ENCODE results near the gene OXA1L. TPM values are rescaled to one million over a fixed set of nuclear protein-coding genes. Genes with fewer than 3 reads are reported as not detected.
"Not testable (repeated sequence)": the region's sequence is repeated elsewhere in the genome, so short reads cannot be mapped to it uniquely, and the experiment has no call there.

Gene OXA1L
- total RNA-seq, 1 donor from 2014 or later: 75.7 TPM

DNA sequence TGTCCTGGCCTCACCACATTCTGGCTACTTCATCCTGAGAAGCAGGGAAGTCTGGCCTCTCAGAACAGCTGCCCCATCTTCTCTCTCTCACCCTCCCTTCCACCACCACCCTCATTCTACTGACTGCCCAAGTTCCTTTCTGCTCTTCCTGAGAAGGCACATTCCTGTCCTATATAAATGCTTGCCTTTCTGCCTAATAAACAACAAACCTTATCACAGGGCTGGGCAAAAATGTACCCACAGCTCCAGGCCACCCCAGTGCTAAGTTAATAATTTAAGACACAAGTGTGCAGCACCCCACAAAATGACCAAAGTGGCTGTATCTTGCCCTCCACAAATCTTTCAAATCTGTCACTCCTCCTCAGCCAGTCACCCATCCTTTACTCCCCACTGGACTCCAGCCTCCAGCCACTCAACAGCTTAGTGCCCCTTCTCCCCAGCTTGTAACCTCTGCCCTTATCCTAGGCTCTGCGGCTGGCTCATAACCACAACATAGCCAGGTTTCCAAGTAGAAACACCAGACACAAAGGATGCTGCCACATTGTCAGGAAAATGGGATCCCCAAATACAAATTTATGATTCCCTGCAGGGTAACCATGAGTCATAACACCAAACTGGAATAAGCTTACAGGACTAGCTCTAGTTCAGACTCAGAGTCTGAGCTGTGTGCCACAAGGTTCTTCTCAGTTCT lies 15.0 kb downstream of the OXA1L start:
- peak overlapping the region; percentile 46 for H3K27ac Mint-ChIP-seq (ENCODE audit: unreplicated experiment)
- peaks cover 11% of the 10 kb centered on the region for H3K4me1 Mint-ChIP-seq (ENCODE audit: low read depth)
- no peak overlapping the region for H3K4me3 Mint-ChIP-seq (ENCODE audit: unreplicated experiment)
- H3K36me3 Mint-ChIP-seq (ENCODE audit: low read depth): no peaks in the 10 kb centered on the region
- H3K9me3 Mint-ChIP-seq (ENCODE audit: low read depth): no peaks in the 10 kb centered on the region
- TF ChIP-seq, protein P1, sequence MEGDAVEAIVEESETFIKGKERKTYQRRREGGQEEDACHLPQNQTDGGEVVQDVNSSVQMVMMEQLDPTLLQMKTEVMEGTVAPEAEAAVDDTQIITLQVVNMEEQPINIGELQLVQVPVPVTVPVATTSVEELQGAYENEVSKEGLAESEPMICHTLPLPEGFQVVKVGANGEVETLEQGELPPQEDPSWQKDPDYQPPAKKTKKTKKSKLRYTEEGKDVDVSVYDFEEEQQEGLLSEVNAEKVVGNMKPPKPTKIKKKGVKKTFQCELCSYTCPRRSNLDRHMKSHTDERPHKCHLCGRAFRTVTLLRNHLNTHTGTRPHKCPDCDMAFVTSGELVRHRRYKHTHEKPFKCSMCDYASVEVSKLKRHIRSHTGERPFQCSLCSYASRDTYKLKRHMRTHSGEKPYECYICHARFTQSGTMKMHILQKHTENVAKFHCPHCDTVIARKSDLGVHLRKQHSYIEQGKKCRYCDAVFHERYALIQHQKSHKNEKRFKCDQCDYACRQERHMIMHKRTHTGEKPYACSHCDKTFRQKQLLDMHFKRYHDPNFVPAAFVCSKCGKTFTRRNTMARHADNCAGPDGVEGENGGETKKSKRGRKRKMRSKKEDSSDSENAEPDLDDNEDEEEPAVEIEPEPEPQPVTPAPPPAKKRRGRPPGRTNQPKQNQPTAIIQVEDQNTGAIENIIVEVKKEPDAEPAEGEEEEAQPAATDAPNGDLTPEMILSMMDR (IDR thresholded peaks at IDR 0.05): no peak
- DNase-seq (ENCODE audit: low spot score): no peak
- no peaks in the 10 kb centered on the region for H3K27me3 Mint-ChIP-seq (ENCODE audit: low read depth)

DNA sequence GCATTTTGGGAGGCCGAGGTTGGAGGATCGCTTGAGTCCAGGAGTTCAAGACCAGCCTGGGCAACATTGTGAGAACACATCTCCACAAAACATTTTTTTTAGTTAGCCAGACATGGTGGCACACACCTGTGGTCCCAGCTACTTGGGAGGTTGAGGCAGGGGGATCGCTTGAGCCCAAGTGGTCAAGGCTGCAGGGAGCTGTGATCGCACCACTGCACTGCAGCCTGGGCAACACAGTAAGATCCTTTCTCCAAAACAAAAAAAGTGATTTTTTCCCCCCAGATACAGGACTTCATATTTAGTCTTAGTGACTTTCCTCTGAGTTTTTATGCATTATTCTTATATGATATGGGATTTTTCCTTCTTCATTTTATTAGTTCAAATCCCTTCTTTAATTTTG lies 20.2 kb downstream of the OXA1L start:
- Mint-ChIP-seq H3K9me3 (ENCODE audit: low read depth) (no peaks in the 10 kb centered on the region), H3K4me1 (ENCODE audit: low read depth) (peaks cover under 1% of the 10 kb centered on the region), H3K27me3 (ENCODE audit: low read depth) (no peaks in the 10 kb centered on the region), H3K36me3 (ENCODE audit: low read depth) (no peaks in the 10 kb centered on the region), H3K27ac (ENCODE audit: unreplicated experiment) (no peak overlapping the region), H3K4me3 (ENCODE audit: unreplicated experiment) (no peak overlapping the region)
- TF ChIP-seq, protein P1 (IDR thresholded peaks at IDR 0.05): no peak
- DNase-seq (ENCODE audit: low spot score): no peak

DNA sequence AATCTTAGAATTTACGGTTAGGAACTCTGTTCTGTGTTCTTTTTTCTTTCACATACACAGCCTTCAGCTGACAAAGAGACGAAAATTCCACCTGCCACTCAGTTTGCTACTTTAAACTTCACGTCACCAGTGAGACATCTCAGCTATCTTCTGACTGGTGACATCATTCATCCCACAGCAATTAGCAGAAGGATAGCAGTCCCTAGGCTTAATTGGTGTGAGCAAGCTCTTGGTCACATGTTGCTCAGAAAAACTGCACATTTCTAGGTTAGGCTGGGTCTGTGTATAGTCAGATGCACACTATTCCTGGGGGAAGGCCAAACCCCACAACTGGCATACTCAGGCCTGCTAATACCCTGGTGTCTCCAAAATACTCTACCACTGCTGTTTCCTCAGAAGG lies 24.8 kb downstream of the OXA1L start:
- Mint-ChIP-seq H3K9me3 (ENCODE audit: low read depth) (no peaks in the 10 kb centered on the region), H3K4me3 (ENCODE audit: unreplicated experiment) (no peak overlapping the region), H3K4me1 (ENCODE audit: low read depth) (no peaks in the 10 kb centered on the region), H3K36me3 (ENCODE audit: low read depth) (peaks cover 1% of the 10 kb centered on the region), H3K27me3 (ENCODE audit: low read depth) (peaks cover 2% of the 10 kb centered on the region), H3K27ac (ENCODE audit: unreplicated experiment) (no peak overlapping the region)
- DNase-seq (ENCODE audit: low spot score): no peak
- TF ChIP-seq, protein P1 (IDR thresholded peaks at IDR 0.05): no peak

DNA sequence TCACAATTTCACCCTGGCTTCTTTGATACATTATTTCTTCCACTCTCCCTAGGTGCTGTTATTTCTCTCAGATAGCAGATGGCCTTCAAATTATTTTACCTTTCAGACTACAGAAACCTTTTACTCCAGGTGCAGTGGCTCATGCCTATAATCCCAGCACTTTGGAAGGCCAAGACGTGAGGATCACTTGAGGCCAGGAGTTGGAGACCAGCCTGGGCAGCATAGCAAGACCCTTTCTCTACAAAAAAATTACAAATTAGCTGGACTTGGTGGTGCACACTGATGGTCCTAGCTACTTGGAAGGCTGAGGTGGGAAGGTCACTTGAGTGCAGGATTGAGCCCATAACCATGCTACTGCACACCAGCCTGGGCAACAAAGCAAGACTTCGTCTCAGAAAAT lies 25.7 kb downstream of the OXA1L start:
- Mint-ChIP-seq H3K4me1 (ENCODE audit: low read depth) (no peaks in the 10 kb centered on the region), H3K36me3 (ENCODE audit: low read depth) (peaks cover 1% of the 10 kb centered on the region), H3K27me3 (ENCODE audit: low read depth) (peaks cover 7% of the 10 kb centered on the region), H3K9me3 (ENCODE audit: low read depth) (no peaks in the 10 kb centered on the region), H3K4me3 (ENCODE audit: unreplicated experiment) (no peak overlapping the region), H3K27ac (ENCODE audit: unreplicated experiment) (no peak overlapping the region)
- DNase-seq (ENCODE audit: low spot score): no peak
- TF ChIP-seq, protein P1 (IDR thresholded peaks at IDR 0.05): no peak

DNA sequence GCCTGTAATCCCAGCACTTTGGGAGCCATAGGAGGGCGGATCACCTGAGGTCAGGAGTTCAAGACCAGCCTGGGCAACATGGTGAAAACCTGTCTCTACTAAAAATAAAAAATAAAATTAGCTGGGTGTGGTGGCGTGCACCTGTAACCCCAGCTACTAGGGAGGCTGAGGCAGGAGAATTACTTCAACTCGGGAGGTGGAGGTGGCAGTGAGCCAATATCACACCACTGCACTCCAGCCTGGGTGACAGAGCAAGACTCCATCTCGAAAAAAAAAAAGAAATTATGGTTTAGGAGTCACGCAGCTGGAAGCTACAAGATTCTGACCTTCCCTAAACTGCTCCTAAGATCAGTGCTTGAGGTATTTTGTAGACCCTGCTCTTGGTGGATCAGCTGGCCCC lies 27.1 kb downstream of the OXA1L start:
- H3K27me3 Mint-ChIP-seq (ENCODE audit: low read depth); H3K36me3 Mint-ChIP-seq (ENCODE audit: low read depth); DNase-seq (ENCODE audit: low spot score); H3K4me3 Mint-ChIP-seq (ENCODE audit: unreplicated experiment); H3K9me3 Mint-ChIP-seq (ENCODE audit: low read depth); H3K27ac Mint-ChIP-seq (ENCODE audit: unreplicated experiment); H3K4me1 Mint-ChIP-seq (ENCODE audit: low read depth): not testable (repeated sequence)

DNA sequence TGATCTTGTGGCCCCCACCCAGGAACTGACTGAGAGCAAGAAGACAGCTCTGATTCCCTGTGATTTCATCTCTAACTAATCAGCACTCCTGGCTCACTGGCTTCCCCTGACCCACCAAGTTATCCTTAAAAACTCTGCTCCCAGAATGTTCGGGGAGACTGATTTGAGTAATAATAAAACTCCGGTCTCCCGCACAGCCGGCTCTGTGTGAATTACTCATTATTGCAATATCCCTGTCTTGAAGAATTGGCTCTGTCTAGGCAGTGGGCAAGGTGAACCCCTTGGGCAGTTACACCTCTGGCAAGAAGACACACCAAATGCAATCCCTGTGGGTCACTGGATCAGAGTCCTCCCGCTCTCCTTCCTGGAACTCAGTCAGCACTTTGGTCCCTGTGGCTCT lies 27.5 kb downstream of the OXA1L start:
- no peak overlapping the region for H3K27ac Mint-ChIP-seq (ENCODE audit: unreplicated experiment)
- TF ChIP-seq, protein P1 (IDR thresholded peaks at IDR 0.05): no peak

More for the DNA sequence above, 27.5 kb downstream of the OXA1L start:
- DNase-seq (ENCODE audit: low spot score): no peak
- no peaks in the 10 kb centered on the region for H3K9me3 Mint-ChIP-seq (ENCODE audit: low read depth)
- no peaks in the 10 kb centered on the region for H3K4me1 Mint-ChIP-seq (ENCODE audit: low read depth)
- no peak overlapping the region for H3K4me3 Mint-ChIP-seq (ENCODE audit: unreplicated experiment)
- peaks cover 1% of the 10 kb centered on the region for H3K36me3 Mint-ChIP-seq (ENCODE audit: low read depth)
- H3K27me3 Mint-ChIP-seq (ENCODE audit: low read depth): peaks cover 12% of the 10 kb centered on the region

Measured in chondrocyte (in vitro differentiated cells).